Measurements from ENCODE around the gene GRK5.

GRK5 gene

DNA sequence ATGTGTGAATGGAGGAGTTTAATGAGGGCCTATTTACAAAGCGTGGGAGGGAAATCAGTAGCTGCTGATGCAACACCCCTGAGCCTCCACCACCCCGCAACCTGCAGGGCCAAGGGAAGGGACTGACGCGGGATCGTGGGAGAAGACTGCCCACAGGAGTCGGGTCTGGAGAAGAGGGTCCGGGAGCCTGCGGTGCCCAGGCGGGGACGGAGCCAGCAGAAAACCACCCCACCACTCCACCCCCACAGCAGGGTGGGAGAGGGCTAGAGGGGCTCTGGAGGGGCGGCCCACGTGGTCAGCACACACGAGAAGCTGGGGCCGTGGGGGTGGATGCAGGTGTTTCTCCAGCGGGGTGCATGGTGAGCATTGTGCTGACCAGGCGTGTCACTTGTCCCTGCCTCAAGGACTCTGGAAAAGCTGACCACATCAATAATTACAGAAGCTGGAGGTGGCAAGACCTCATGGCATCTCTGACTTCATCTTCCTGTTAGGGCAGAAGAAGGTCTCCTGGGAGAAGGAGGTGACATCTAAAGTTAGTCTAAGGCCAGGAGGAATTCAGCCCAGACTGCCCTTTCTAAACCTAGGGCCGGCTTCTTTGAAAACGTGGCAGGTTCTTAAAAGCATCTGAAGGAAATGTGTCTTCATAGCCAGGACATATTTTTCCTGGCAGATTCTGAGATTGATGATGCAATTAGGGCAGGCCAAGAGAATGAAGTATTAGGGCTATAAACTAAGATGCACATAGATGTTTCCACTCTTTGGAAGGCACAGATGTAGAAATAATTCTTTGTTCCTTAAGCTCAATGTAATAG is 184.3 kb downstream of the GRK5 start:
- TF ChIP-seq CTCF (conservative IDR thresholded peaks at IDR 0.05): no peak
- H3K27ac ChIP-seq: no peak overlapping the region

DNA sequence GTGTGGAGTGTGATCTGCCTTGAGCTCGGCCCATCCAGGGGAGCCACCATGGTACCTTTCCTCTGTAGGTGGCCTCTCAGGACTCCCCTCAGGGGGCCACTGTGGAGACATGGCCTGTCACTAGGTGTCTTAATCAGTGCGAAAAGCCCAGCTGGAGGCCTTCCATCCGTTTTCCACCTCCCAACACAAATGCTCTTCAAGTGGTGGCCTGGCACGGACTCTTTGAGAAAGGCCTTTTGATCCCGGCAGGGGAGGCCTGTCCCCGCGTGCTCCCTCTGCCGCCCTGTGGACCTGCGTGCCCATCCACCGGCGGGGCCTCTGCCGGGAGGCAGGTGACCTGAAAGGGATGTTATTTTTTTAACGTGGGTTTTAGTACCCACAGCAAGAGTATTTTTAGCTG is 185.6 kb downstream of the GRK5 start:
- no peak overlapping the region for H3K27ac ChIP-seq
- no peak for TF ChIP-seq CTCF (conservative IDR thresholded peaks at IDR 0.05)

GRCh38 chr10:119393421-119393820 is 186.1 kb downstream of the GRK5 start:
- no peak for TF ChIP-seq CTCF (conservative IDR thresholded peaks at IDR 0.05)
- no peak overlapping the region for H3K27ac ChIP-seq

GRCh38 chr10:119393845-119394244 is 186.5 kb downstream of the GRK5 start:
- TF ChIP-seq CTCF (conservative IDR thresholded peaks at IDR 0.05): no peak

DNA sequence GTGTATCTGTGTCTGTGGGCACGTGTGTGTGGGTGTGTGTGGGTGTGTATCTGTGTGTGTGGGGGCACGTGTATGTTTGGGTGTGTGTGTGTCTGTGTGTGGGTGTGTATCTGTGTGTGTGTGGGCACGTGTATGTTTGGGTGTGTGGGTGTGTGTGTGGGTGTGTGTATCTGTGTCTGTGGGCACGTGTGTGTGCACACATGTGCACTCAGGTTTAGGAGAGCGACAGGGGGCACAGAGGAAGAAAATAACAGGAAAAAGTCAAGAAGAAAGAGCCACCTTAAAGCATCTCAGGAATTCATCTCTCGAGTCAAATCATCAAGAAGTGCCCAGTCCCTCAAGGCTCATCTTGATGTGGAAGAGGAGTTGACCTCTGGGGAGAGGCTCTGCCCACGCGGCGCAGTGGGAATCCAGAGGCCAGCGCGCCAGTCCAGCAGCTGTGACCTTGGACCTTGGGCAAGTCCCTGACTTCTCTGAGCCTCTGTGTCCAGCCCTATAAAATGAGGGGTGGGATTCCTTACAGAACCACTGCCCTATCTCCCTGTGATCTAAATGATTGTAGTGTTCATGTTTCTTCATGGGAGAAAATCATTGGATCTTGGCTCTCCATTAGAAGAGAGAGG is 187.4 kb downstream of the GRK5 start:
- no peak overlapping the region for H3K27ac ChIP-seq
- TF ChIP-seq CTCF (conservative IDR thresholded peaks at IDR 0.05): no peak

More at GRCh38 chr10:119393845-119394244, 186.5 kb downstream of the GRK5 start:
- H3K27ac ChIP-seq: no peak overlapping the region

GRCh38 chr10:119395280-119396007 is 188.1 kb downstream of the GRK5 start:
- no peak overlapping the region for H3K27ac ChIP-seq
- TF ChIP-seq CTCF (conservative IDR thresholded peaks at IDR 0.05): no peak

DNA sequence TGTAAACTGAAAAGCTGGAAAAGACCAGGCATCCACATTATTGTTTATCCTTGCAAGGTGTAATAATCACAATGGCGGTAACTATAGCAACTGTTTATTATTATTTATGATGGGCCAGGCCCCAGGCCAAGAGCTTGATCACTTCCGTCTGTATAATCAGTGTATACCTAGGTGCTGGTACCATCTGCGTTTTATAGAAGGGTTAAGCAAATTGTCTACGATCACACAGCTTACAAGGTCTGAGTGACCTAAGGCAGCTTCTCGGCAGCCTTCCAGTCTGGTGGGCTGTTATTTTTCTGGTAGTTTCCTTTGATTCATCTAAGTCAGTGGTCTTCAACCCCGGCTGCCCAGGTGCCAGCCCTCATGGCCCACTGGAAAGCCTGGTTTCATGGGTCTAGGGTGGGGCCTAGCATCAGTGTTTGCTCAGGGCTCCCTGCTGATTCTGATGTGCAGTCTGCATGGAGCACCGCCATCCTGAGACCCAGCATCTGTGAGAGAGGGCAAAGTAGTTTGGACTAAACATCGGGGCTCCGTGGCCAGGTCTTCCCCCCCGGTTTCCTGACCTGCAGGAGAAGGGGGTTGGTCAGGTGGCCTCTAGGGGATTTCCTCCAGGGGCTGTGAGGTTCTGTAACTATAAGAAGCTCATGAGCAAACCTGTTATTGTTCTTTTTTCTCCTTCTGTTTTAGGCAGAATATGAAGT is 188.8 kb downstream of the GRK5 start:
- H3K27ac ChIP-seq: no peak overlapping the region
- TF ChIP-seq CTCF (conservative IDR thresholded peaks at IDR 0.05): no peak
